Right atrium auricular region (tissue), 2 donors: ENCODE data around the gene RIPK1. TPM values are rescaled to one million over a fixed set of nuclear protein-coding genes. Genes with fewer than 3 reads are reported as not detected.
"Not testable (repeated sequence)": the region's sequence is repeated elsewhere in the genome, so short reads cannot be mapped to it uniquely, and the experiment has no call there.

Experiments
- DNase-seq: peaks from one replicate; pipeline ENCODE4 v3.0.0-alpha.2; 2019; ENCODE audit warnings: low spot score
- H3K27ac ChIP-seq, 2 donors: fragments of 200-600 bp; sonication (generic); 1 replicate in 1 of 2; 2 replicates in 1 of 2; pipeline ENCODE4 v1.5.1; 2016 to 2019
- H3K27me3 ChIP-seq, 2 donors: fragments of 200-600 bp; sonication (generic); one replicate each; pipeline versions ENCODE4 v1.5.1 to v1.6.0; 2017 to 2019
- H3K36me3 ChIP-seq: fragments of 200-600 bp; sonication (generic); one replicate; pipeline ENCODE4 v1.5.1; 2016
- H3K4me1 ChIP-seq, 2 donors: fragments of 200-600 bp; sonication (generic); one replicate each; pipeline versions ENCODE4 v1.5.1 to v1.6.0; 2017 to 2019
- H3K4me3 ChIP-seq, 2 donors: fragments of 200-600 bp; sonication (generic); 1 replicate in 1 of 2; 2 replicates in 1 of 2; pipeline ENCODE4 v1.5.1; 2017 to 2019; ENCODE audit warnings: mild to moderate bottlenecking in 1 of 2, moderate library complexity in 1 of 2
- H3K9me3 ChIP-seq, 2 donors: fragments of 200-600 bp; sonication (generic); one replicate each; pipeline ENCODE4 v1.5.1; 2019
- CTCF ChIP-seq, 2 donors: fragments of 200-600 bp; sonication (generic); IDR thresholded peaks; one replicate each; pipeline ENCODE4 v1.5.1; 2019; ENCODE audit warnings: antibody characterized with exemption in 2 of 2
- total RNA-seq, 2 donors: library from RNA; depleted of rRNA; stranded (reverse); fragments of >200 nt; gene quantifications; one replicate each; pipeline ENCODE4 v1.1.0, GENCODE V29; 2016

RIPK1 gene
- total RNA-seq, 2 donors from 2014 or later: 9.5 to 11.3 TPM

GRCh38 chr6:3023663-3024483, 44.4 kb upstream of the RIPK1 start:
- Histone ChIP-seq H3K4me3 (peak overlapping the region; percentile 37 to 59), H3K27ac (peak overlapping the region; percentile 86), H3K27me3 (no peaks in the 10 kb centered on the region), H3K9me3 (no peaks in the 10 kb centered on the region), H3K4me1 (peaks cover 0 to 20% of the 10 kb centered on the region in 2 donors), H3K36me3 (peaks cover 18% of the 10 kb centered on the region)
- DNase-seq: peak; percentile 97
- TF ChIP-seq CTCF (IDR thresholded peaks at IDR 0.05): no peak

- no peak for DNase-seq
- no peak overlapping the region for H3K4me3 ChIP-seq
- H3K4me1 ChIP-seq: peaks cover 0 to 17% of the 10 kb centered on the region in 2 donors
- H3K36me3 ChIP-seq: no peaks in the 10 kb centered on the region
- no peak for TF ChIP-seq CTCF (IDR thresholded peaks at IDR 0.05)
- H3K27me3 ChIP-seq: no peaks in the 10 kb centered on the region
- no peak overlapping the region for H3K27ac ChIP-seq
- no peaks in the 10 kb centered on the region for H3K9me3 ChIP-seq
Measured at GRCh38 chr6:3026791-3027626, 41.3 kb upstream of the RIPK1 start.

- not testable (repeated sequence) for H3K9me3 ChIP-seq, H3K36me3 ChIP-seq, H3K4me3 ChIP-seq, H3K27me3 ChIP-seq, DNase-seq, H3K27ac ChIP-seq
- peaks cover 0 to 17% of the 10 kb centered on the region in 2 donors for H3K4me1 ChIP-seq
Measured at GRCh38 chr6:3028156-3028555, 40.1 kb upstream of the RIPK1 start.

- no peak for DNase-seq
- Histone ChIP-seq H3K27me3 (no peaks in the 10 kb centered on the region), H3K36me3 (no peaks in the 10 kb centered on the region), H3K4me1 (no peaks in the 10 kb centered on the region), H3K4me3 (no peak overlapping the region), H3K9me3 (peaks cover 0 to 12% of the 10 kb centered on the region in 2 donors), H3K27ac (no peak overlapping the region)
- TF ChIP-seq CTCF (IDR thresholded peaks at IDR 0.05): no peak
Measured at GRCh38 chr6:3031857-3032640, 36.2 kb upstream of the RIPK1 start.

GRCh38 chr6:3032986-3033385, 35.3 kb upstream of the RIPK1 start:
- Histone ChIP-seq H3K4me3 (no peak overlapping the region), H3K4me1 (no peaks in the 10 kb centered on the region), H3K9me3 (peaks cover 0 to 12% of the 10 kb centered on the region in 2 donors), H3K36me3 (no peaks in the 10 kb centered on the region), H3K27ac (no peak overlapping the region), H3K27me3 (no peaks in the 10 kb centered on the region)
- no peak for DNase-seq
- no peak for TF ChIP-seq CTCF (IDR thresholded peaks at IDR 0.05)
